ENCODE measurements around the gene PIWIL1.

DNA sequence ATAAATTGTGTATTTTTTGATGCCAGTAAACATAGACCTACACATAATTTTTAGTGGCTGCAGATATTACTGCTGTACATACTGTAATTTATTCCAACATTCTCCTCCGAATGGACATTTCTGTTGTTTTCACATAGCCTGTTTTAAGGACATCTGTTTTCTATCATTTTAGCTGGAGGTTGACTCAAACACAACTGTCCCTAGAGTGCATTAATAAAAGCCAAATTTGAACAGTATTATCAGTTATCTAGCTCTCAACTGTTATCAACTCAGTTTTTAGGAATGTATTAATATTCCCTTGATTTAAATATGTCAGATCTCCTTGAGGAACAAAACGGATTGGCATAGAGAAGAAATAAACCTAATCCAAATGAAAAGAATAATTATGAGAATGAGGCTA lies 17.2 kb upstream of the PIWIL1 start:
- TF ChIP-seq EP300 (IDR thresholded peaks at IDR 0.05) = no peak
- no peak for TF ChIP-seq FOSB (CRISPR knock-in tag; IDR thresholded peaks at IDR 0.05)
- TF ChIP-seq, protein P1, sequence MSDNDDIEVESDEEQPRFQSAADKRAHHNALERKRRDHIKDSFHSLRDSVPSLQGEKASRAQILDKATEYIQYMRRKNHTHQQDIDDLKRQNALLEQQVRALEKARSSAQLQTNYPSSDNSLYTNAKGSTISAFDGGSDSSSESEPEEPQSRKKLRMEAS (IDR thresholded peaks at IDR 0.05) = no peak
- TF ChIP-seq, protein P2, sequence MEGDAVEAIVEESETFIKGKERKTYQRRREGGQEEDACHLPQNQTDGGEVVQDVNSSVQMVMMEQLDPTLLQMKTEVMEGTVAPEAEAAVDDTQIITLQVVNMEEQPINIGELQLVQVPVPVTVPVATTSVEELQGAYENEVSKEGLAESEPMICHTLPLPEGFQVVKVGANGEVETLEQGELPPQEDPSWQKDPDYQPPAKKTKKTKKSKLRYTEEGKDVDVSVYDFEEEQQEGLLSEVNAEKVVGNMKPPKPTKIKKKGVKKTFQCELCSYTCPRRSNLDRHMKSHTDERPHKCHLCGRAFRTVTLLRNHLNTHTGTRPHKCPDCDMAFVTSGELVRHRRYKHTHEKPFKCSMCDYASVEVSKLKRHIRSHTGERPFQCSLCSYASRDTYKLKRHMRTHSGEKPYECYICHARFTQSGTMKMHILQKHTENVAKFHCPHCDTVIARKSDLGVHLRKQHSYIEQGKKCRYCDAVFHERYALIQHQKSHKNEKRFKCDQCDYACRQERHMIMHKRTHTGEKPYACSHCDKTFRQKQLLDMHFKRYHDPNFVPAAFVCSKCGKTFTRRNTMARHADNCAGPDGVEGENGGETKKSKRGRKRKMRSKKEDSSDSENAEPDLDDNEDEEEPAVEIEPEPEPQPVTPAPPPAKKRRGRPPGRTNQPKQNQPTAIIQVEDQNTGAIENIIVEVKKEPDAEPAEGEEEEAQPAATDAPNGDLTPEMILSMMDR (IDR thresholded peaks at IDR 0.05) = no peak
